Inferior parietal cortex (tissue), 1 donor: ENCODE results near the gene HES7.
A peak's percentile ranks its signal among the peaks of the same experiment; 100 is the strongest.
"Not testable (repeated sequence)": the region's sequence is repeated elsewhere in the genome, so short reads cannot be mapped to it uniquely, and the experiment has no call there.

Experiments
- DNase-seq: peaks from one replicate; pipeline ENCODE4 v3.0.0-alpha.2; 2016; ENCODE audit errors: extremely low spot score

Gene HES7

DNA sequence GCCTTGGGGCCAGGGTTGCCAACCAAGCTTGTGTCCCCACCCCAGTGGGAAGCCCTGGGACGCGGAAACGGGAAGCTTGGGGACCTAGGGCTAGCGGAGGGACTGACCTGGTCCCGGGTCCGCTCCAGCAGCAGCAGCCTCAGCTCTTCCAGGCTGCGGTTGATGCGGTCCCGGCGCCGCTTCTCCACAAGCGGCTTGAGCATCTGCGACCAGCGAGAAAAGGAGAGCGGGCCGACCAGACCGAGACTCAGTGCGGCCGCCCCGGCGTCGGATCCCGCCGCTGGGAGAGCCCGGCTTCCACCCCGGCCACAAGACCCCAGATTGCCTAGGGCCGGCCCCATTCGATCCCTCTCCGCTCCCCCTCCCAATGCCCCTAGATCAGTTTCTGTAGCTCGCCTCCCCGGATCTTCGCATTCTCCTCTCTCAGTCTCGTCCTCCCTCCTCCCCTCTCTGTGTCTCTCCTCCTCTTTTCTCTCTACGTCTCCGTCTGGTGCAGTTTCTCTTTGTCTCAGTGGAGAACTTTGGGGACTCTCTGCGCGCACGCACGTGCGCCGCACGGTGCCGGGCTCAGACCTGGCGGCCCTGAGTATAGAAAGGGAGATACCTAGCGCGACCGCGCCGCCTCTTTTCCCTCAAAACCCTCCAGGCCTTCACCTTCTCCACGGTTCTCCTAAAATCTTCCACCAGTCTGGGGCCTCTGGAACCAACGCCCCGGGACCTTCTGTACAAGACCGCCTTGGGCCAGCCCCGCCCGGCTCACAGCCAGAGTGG, 797 bp downstream of the HES7 start:
- no peak for DNase-seq

DNA sequence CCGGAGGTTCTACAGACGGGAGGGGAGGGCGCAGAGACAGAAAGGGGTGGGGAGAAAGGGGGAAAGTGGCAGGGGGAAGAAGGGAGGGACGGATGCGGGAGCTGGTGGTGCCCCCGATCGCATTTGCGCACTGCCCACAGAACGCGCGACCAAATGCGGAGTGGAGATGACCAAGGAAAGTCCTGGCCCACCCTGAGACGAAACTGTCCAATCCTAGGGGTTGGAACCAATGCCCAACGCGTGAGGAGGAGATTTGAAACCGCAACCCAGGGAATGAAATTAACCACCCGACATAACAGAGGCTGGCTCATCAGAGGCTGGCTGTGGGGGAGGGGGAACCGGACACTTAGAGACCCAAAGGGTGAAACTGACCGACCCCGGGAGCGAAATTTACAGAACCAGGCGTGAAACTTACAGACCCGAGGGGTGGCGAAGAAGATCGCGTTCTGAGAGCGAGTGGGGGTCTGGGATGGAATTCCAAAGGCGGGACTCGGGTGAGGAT, 1.4 kb downstream of the HES7 start:
- no peak for DNase-seq

DNA sequence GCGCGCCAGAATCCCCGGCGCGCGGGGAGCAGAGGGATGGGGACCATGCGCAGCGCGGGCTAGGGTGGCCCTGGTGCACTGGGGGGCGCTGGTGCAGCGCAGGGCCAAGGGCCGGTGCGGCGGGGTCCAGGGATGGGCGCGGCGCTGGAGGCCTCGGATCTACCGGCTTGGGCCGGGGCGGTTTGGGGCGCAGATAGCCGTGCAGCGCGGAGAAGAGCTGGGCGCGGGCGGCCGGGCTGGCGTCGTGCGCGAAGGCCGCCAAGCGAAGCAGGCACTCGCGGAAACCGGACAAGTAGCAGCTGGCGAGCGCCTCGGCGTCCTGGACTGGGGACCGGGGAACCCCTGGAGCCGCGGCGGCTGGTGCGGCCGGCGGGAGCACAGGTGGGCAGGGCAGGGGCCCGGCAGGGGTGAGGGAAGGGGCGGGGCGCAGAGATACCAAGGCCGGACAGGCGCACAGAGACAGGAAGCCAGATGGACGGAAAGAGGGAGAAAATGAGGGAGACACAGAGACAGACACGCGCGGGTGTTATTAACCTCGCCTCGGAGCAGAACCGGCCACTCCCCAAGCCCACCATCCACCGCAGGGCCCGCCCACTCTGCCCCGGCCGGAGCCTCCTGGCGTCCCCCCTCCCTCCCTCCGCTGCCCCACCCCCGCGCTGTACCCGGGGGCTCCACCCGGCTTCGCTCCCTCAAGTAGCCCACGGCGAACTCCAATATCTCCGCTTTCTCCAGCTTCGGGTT, 2.1 kb downstream of the HES7 start:
- peak; percentile 62 for DNase-seq

DNA sequence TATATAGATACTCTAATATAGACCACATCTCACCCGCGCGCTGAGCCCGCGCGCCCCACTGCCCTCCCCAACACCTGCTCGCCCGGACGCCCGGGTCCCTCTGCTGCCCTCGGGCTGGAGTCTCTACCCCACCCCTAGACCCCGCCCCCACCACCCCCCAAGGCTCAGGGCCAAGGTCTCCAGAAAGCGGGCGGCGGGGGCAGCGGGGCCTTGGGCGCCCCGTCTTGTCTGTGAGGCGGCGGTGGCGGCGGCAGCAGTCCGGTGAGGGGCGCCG, 2.6 kb downstream of the HES7 start:
- no peak for DNase-seq

DNA sequence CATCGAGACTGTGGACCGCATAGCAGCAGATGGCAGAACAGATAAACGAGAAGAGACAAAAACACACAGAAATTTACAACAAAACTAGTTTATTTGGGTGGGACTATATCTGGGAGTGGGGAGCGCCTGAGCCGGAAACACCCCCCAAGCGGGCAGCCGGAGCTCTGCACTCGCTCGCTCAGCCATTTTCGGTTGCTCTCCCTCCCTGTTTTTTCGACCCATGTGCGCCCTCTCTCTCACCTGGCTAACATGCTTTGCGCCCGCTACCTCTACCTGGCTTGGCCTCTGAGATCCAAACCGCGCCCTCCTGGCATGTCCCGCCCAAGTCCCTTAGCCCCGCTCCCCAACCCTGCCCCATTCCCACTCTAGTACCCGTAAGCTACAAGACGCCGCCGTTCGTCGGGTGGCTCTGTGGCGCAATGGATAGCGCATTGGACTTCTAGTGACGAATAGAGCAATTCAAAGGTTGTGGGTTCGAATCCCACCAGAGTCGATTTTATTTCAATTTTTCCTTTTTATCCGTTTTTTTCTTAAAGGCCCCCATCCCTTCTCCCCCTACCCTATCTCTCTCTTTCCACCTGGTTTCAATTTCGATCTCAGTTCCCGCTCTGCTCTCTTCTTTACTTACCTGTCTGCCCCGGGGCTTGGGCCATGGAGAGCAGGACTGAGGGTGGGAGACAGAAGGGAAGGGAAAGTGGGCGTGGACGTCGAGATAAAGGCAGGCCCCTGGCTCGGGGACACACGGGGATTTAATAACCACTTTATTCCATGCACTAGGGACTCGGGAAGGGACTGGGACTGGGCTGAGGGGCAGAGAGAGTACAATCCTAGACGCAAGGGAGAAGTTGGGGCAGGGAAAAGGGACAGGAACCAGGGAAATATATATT, 3.1 kb downstream of the HES7 start:
- peak; percentile 65 for DNase-seq

DNA sequence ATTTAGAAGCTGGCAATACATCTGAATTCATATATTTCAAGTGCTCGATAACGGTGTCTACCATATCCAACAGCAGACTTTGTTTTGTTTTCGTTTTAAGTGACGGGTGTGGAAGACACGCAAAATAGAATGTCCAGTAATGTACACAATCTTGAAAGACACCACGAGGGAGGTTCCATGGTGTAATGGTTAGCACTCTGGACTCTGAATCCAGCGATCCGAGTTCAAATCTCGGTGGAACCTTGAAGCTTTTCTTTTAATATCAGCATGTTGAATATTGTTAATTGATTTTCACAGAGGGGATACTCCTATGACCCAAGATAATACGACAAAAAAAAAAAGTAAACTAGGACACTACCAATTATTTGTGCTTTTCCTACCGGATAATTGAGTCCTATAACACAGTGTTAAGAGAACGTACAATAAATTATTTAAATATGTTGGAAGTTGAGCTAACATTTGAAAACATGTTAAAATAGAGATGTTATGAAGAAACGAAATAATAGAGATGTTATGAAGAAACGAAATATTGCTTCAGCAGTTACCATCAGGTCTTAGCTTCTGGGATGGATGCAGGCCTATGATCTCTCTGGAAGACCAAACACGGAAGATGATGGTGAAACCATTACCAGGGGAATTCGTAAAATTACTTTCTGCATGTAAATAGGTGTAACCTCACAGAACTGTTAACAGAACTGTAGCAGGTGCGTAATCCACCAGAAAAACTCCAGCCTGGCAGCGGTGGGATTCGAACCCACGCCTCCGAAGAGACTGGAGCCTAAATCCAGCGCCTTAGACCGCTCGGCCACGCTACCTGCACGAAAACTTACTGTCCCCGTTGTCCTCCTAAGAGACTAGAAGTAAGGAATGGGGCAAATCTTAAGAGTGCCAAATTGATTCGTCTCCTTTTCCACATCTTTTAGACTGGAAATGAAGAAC, 4.1 kb downstream of the HES7 start:
- peak; percentile 95 for DNase-seq

DNA sequence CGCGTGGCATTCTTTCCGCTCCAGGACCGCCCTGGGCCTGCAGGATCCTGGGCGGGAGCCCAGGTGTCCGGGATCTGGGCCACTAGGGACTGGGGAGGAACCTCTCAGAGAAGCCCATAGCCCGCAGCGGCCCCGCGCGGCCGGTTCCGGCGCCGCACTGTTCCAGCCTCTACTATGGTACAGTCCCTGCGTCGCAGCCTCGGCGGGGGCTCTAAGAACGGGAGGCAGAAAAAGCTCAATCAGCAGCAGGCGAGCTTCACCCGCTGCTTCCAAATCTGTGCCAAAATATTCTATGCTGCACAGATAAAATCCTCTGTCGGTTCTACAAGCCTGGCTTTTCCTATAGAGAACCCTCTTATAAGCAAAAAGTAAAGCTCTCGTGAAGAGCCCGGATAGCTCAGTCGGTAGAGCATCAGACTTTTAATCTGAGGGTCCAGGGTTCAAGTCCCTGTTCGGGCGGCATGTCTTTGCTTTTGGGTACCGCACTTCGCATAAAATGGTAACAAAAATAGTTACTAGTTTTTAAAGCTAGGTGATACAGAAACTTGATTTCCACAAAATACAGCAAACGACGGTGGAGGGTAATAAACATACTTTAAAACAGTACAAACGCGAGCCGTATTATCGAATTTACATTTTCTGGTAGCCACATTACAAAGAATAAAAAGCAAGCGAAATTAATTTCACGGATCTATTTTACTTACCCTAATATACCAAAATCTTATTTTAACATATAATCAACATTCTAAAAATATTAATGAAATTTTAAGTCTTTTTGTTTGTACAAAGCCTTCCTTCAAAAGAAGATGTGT, 4.9 kb downstream of the HES7 start:
- peak; percentile 93 for DNase-seq

DNA sequence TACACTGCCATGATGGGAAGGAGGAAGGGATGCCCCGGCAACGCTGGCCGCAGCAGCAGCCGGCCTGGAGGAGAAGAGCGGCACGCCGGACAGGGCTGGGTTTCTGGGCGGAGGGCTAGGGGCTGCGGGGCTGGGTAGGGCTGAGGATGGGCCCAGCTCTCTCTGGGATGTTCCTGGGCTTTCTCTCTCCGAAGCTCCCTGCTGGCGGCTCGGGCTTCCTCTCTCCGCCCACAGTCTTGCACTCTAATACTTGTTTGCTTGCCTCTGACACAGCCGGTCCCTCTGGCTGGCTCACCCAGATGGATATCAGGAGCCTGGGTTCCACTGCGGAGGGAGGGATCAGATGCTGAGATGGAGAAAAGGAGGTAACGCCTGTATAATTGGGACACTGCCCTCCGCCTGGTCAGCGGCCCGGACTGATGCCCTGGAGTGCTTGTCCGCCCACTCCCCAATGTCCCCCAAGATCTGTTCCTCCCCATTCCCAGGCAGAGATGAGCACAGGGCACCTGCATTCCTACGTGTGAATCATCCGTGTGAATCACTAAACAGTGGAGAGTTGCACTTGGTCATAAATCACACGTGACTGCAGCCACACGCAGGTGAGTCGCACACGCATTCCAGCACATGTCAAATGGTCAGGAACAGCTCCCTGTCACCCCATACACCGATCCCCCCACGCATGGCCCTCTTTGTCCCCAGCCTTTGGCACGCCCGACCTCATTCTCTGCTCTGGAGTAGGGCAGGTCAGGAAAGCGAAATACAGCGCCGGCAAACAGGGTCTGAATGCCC, 5.7 kb downstream of the HES7 start, which contains the start of gene ALOXE3:
Gene ALOXE3 (minus strand): TSS at position 535 of the 789 bp plus-strand sequence. CDS start 524 bp downstream, at position 11.
- peak; percentile 27 for DNase-seq

DNA sequence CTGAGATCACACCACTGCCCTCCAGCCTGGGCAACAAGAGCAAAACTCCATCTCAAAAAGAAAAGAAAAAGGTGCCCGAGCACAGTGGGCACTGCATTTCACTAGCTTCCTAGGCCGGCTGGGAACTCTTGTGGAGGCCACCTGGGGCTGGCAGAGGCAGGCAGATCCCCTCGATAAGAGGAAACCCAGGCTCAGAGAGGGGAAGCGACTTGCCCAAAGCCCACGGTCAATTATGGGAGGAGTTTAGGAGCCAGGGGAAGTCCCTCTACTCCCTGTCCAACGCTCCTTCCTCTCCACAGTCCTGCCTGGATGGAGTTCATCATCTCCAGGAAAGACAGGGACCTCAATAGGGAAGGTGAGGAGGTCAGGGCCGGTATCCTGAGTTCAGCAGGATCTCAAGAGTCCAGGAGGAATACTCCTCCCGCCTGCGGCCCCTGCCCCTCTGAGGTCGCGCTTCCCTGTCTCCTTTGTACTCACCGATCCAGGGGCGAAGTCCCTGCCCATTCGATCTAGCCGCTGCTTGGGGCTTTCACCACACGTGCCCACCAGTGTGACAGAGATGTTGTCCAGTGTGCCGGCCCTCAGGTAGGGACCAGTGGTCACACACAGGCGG, 6.4 kb downstream of the HES7 start:
- DNase-seq, result no peak

DNA sequence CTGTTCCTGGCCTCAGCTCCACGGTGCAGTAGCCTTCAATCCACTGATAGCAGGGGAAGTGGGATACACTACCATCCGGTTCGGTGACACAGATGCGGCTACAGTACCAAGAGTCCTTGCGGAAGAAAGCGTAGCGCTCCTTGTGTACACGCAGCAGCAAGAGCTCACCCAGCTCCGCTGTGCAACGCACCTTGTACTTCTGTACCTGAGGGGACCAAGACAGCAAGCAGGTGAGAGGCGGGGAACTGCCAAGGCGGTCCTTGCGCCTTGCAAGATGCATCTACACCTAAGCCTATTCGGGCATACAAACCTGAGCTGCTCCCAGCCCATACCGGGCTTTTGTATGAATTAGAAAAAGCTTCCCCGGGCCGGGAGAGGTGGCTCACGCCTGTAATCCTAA, 7.1 kb downstream of the HES7 start:
- no peak for DNase-seq

DNA sequence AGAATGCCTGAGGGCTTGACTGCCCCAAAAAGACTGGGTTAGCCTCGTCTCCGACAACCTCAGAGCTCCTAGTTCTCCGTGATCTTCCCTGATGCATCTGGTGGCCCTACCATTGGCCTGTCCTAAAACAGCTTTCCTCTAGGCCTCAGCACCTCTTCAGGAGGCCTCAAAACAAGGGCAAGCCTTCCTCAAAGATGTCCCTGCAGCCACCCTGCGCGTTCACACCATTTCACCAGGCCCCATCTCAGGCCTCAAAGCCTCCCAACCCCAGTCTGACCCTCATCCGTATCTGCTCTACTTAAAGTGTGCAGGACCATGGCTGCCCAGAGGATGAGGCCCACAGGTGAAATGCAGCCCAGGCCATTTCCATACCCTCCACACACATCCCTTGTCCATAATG, 13.0 kb downstream of the HES7 start:
- DNase-seq, result no peak

DNA sequence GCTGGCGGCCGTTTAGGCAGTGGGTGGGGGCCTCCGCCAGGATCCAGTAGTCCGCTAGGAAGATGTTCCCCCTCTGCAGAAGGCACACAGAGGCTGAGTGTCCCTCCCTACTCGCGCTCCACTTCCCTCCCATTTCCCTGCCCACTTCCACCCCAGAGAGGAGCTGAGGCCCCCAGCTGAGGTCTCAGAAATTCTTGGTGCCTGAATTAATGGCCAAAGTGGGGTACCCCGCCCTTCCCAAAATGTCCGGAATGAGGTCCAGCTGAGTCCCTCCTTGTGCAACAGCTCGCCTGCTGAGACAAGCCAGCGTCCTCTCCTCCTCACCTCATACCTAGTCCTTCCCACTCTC, 13.5 kb downstream of the HES7 start:
- no peak for DNase-seq

DNA sequence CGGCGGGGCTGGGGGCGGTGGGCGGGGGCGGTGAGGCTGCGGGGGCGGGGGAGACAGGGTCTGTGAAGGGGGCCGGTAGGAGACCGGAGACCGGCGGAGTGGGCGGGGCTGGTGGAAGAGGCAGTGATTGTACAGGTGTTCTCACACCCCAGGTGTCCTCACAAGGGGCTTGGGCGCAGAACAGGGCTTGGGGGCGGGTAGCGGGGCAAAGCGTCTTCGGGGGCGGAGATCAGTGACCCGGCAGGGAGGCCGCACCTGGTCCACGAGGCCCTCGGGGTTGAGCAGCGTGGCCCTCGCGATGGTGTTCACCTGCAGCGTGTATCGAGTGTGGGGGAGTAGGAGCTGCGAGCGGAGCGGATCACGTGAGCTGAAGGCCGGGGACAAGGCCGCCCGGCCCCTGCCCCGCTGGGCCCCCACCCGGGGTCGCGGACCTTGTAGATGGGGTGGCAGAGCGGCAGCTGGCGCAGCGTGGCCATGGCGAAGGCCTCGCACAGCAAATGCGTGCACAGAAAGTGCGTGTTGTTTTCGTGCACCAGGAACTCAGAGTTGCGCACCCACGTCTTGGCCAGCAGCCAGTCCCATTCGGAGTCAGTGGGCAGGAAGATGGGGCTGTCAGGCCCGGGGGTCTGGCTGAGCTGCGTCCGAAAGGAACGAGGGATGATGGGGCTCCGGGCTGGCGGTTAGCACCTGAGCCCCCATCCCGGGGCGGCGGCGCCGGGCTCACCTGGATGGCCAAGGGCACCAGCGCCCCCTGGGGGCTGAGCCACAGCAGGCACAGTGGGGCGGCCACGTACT, 14.0 kb downstream of the HES7 start:
- no peak for DNase-seq

DNA sequence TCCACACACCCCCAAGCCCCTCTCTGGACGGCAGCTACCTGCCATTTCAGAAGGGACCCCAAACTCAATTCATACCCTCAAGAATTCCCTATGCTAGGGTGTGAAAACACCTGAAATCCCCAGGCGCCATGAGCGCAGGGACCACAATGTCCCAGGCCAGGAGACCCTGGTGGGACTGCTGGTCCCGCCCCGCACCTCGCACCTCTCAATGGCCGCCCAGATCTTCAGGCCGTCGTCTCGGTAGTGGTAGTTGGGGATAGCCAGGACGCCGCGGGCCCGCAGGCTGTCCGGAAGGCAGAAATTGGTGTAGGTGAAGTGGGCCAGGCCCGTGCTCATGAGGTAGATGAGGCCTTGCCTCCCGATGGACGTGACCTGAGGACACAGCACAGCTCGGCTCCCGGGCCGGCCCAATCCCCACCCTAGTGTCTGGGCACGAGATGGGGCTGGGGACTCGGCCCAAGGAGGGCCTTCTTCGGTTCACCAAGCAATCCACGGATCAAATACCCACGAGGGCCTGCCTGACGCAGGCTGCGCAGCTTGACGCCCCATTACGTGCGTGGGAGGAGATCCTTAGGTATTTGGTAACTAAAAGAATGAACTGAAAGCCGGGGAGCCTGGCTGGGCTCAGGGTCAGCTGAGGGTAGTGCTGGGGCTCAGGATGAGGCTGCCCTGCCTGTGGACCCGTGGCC, 14.8 kb downstream of the HES7 start:
- no peak for DNase-seq

DNA sequence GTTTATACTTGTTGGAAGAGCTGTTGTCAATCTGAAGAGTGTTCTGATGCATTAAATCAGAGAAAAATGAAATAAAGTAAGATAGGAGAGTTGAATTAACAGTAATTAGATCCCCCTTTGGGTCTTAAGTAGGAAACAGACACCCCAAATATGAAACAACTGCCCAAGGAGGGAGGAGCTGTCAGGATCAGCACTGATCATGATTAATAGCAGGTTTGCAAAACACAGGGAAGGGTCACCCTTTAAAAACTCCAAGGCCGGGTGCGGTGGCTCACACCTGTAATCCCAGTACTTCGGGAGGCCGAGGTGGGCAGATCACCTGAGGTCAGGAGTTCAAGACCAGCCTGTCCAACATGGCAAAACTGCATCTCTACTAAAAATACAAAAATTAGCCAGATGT, 16.9 kb downstream of the HES7 start:
- DNase-seq, result not testable (repeated sequence)

DNA sequence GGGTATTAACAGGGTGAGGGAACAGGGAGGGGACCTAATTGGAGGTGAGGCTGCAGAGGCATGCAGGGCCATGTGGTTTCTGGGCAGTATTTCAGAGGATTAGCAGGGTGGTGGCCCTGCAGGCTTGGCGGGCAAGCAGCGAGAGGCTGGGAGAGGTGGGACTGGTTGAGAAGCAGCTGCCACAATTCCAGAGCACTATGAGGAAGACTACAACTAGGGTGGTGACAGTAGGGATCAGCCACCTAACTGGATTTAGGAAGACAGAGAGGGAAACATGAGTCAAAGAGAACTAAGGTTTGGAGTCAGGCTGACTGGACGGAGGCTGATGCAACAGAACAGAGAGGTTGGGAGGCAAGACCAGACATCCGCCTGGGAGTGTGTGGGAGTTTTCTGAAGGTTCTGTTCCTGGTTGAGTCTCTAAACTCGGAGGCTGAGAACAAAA, 17.9 kb downstream of the HES7 start:
- DNase-seq, result no peak

DNA sequence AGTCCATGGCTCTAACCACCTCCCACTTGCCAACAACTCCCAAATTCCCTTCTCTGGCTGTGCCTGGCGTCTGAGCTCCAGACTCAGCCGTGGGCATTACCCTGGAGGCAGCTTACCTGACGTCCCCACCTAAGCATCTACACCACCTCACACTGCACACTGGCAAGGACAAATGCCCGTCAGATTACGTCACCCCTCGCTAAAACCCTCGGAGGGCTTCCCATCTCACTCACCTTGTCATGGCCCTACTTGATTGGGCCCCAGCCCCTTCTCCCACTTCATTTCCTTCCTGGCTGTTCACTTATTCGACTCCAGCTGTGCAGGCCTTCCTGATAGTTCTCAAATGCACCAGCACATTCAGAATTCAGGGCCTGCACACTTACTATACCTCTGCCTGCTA, 19.0 kb downstream of the HES7 start:
- DNase-seq, result no peak

DNA sequence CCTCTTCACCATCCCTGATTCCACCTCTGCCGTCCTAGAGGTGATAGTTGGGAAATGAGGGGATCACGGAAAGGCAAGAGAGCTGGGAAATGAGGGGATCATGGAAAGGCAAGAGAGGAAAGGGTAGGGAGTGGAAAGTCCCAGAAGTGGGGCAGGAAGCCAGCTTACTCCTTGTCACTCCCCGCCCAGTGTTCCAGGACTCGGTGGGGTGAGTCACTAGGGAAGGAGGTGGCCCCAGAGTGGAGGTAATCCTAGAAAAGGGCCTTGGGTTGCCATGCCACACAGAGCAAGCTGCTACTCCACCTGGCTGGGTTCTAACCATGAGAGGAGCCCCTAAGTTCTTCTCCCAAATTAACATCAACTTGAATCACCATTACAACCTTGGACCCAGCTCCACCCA, 20.4 kb downstream of the HES7 start:
- DNase-seq, result no peak
